CD4-positive, alpha-beta T cell (primary cell): Measurements from ENCODE around the gene MAPRE2. TPM values are rescaled to one million over a fixed set of nuclear protein-coding genes. Genes with fewer than 3 reads are reported as not detected.

ENCODE experiments used
- ATAC-seq: fragments of 200-7000 bp; cut with Tn5 transposase; one replicate; pipeline ENCODE4 v1.10.0; 2022; ENCODE audit warnings: mild to moderate bottlenecking; ENCODE audit not compliant: poor library complexity
- CTCF ChIA-PET: fragments of 350-600 bp; sonication (Branson Sonifier 250); formaldehyde crosslinking; loops from one replicate; lab custom pipeline; 2021; ENCODE audit warnings: antibody characterized with exemption, inconsistent platforms; lab: Charles Lee
- POLR2A ChIA-PET: fragments of 350-600 bp; sonication (Branson Sonifier 250); formaldehyde crosslinking; loops from one replicate; lab custom pipeline; 2021; ENCODE audit warnings: antibody characterized with exemption, inconsistent platforms; lab: Charles Lee
- DNase-seq, 14 experiments: peaks; one replicate each; pipeline ENCODE4 v3.0.0-alpha.2; 2013 to 2020; ENCODE audit warnings: mixed read lengths in 2 of 14
- H3K27ac ChIP-seq, 2 donors: one replicate each; pipeline versions ENCODE4 v1.5.1 to v1.7.0; 2013; ENCODE audit warnings: low read length in 2 of 2, low read depth in 1 of 2, mild to moderate bottlenecking in 1 of 2
- H3K27me3 ChIP-seq, 2 experiments: 1 replicate in 1 of 2; 2 replicates in 1 of 2; pipeline versions ENCODE4 v1.6.1 to v1.7.0; 2013; ENCODE audit warnings: low read length in 2 of 2, control low read depth in 1 of 2, mild to moderate bottlenecking in 1 of 2, moderate library complexity in 1 of 2; ENCODE audit not compliant: insufficient read depth in 2 of 2, control insufficient read depth in 1 of 2
- H3K36me3 ChIP-seq: one replicate; pipeline ENCODE4 v1.6.1; 2013; ENCODE audit warnings: low read length, control low read depth; ENCODE audit not compliant: insufficient read depth
- H3K4me1 ChIP-seq: one replicate; pipeline ENCODE4 v1.6.1; 2013; ENCODE audit warnings: low read length, control low read depth; ENCODE audit not compliant: insufficient read depth
- H3K4me3 ChIP-seq: one replicate; pipeline ENCODE4 v1.5.1; 2013; ENCODE audit warnings: mild to moderate bottlenecking, low read length, moderate library complexity
- H3K9me3 ChIP-seq, 2 experiments: 1 replicate in 1 of 2; 2 replicates in 1 of 2; pipeline versions ENCODE4 v1.6.1 to v1.7.0; 2013; ENCODE audit warnings: low read length in 2 of 2, mild to moderate bottlenecking in 2 of 2, control low read depth in 1 of 2, moderate library complexity in 1 of 2; ENCODE audit not compliant: control insufficient read depth in 1 of 2, insufficient read depth in 1 of 2
- H3K27ac Mint-ChIP-seq: one replicate; pipeline ENCODE4 v1.8.0; 2020; ENCODE audit warnings: mixed read lengths
- H3K27me3 Mint-ChIP-seq: one replicate; pipeline ENCODE4 v1.8.0; 2021; ENCODE audit warnings: mixed read lengths
- H3K36me3 Mint-ChIP-seq: one replicate; pipeline ENCODE4 v1.8.0; 2021; ENCODE audit warnings: low read depth, mixed read lengths
- H3K4me1 Mint-ChIP-seq: one replicate; pipeline ENCODE4 v1.8.0; 2021; ENCODE audit warnings: low read depth, mixed read lengths
- H3K4me3 Mint-ChIP-seq: one replicate; pipeline ENCODE4 v1.8.0; 2020; ENCODE audit warnings: mild to moderate bottlenecking, mixed read lengths
- H3K9me3 Mint-ChIP-seq: one replicate; pipeline ENCODE4 v1.8.0; 2020; ENCODE audit warnings: mixed read lengths
- intact Hi-C, 2 experiments: fragments of 100-400 bp; cut with DNase I in 1 of 2; cut with micrococcal nuclease in 1 of 2; formaldehyde crosslinking; loops; one replicate each; pipeline versions ENCODE4 v1.15.1 to v1.9.0; 2023 to 2025; cut with DNase I, micrococcal nuclease
- total RNA-seq, 174 experiments: library from RNA in 2 of 174; stranded (reverse) in 2 of 174; gene quantifications; one replicate each; pipeline ENCODE4 v1.2.3 and lab custom pipeline; 2021 to 2026
- TF ChIP-seq, protein P1 (sequence below): fragments of 200-600 bp; IDR thresholded peaks from one replicate; pipeline ENCODE4 v1.8.0; 2022; ENCODE audit warnings: antibody characterized with exemption, mild to moderate bottlenecking

MAPRE2 gene
- total RNA-seq, 2 experiments from 2014 or later, result 108 to 112 TPM

- H3K27ac ChIP-seq, result no peak overlapping the region
- TF ChIP-seq, protein P1, sequence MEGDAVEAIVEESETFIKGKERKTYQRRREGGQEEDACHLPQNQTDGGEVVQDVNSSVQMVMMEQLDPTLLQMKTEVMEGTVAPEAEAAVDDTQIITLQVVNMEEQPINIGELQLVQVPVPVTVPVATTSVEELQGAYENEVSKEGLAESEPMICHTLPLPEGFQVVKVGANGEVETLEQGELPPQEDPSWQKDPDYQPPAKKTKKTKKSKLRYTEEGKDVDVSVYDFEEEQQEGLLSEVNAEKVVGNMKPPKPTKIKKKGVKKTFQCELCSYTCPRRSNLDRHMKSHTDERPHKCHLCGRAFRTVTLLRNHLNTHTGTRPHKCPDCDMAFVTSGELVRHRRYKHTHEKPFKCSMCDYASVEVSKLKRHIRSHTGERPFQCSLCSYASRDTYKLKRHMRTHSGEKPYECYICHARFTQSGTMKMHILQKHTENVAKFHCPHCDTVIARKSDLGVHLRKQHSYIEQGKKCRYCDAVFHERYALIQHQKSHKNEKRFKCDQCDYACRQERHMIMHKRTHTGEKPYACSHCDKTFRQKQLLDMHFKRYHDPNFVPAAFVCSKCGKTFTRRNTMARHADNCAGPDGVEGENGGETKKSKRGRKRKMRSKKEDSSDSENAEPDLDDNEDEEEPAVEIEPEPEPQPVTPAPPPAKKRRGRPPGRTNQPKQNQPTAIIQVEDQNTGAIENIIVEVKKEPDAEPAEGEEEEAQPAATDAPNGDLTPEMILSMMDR, result no peak
- Mint-ChIP-seq H3K4me1 (no peaks in the 10 kb centered on the region), H3K4me3 (no peak overlapping the region), H3K36me3 (no peaks in the 10 kb centered on the region), H3K27me3 (peaks cover 9% of the 10 kb centered on the region), H3K27ac (no peak overlapping the region), H3K9me3 (no peaks in the 10 kb centered on the region)
- ChIA-PET CTCF (interaction anchor here (1.3 kb wide), 1 partner anchor 12 kb away, joined by 3 read pairs; no protein-coding TSS in a partner anchor), POLR2A (no interaction called here)
- no peaks in the 10 kb centered on the region for H3K36me3 ChIP-seq
- no peak for DNase-seq
- H3K4me1 ChIP-seq, result no peaks in the 10 kb centered on the region
- no peaks in the 10 kb centered on the region for H3K27me3 ChIP-seq
- intact Hi-C loops, result no loop called here
- no peak overlapping the region for H3K4me3 ChIP-seq
- no peak for ATAC-seq
- no peaks in the 10 kb centered on the region for H3K9me3 ChIP-seq
These were observed 45.5 kb upstream of the MAPRE2 start for GRCh38 chr18:34995746-34996145.

DNA sequence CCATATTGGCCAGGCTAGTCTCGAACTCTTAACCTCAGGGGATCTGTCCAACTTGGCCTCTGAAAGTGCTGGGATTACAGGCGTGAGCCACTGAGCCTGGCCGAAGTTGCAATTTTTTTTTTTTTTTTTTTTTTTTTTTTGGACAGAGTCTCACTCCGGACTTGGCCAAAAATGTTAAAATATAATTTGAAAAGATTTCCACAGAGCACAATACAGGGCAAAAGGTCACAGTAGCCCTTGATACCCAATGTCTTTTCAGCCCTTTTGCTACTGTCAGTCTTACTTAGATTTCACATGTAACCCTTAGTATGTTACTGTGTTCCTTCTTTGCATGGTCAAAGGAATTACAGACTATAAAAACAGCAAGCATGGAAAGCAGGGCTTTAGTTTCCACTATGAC, 42.6 kb upstream of the MAPRE2 start:
- intact Hi-C loops, result no loop called here
- H3K27me3 Mint-ChIP-seq, result peaks cover 9% of the 10 kb centered on the region
- no peak overlapping the region for H3K4me3 Mint-ChIP-seq

GRCh38 chr18:34999756-35000289, 41.4 kb upstream of the MAPRE2 start:
- H3K27ac Mint-ChIP-seq, result no peak overlapping the region

More for the DNA sequence above, 42.6 kb upstream of the MAPRE2 start:
- TF ChIP-seq, protein P1, result no peak
- Histone ChIP-seq H3K27ac (no peak overlapping the region), H3K27me3 (no peaks in the 10 kb centered on the region), H3K9me3 (no peaks in the 10 kb centered on the region), H3K4me1 (no peaks in the 10 kb centered on the region), H3K36me3 (no peaks in the 10 kb centered on the region), H3K4me3 (no peak overlapping the region)
- Mint-ChIP-seq H3K27ac (no peak overlapping the region), H3K4me1 (no peaks in the 10 kb centered on the region), H3K9me3 (no peaks in the 10 kb centered on the region), H3K36me3 (no peaks in the 10 kb centered on the region)
- POLR2A ChIA-PET, result no interaction called here
- CTCF ChIA-PET, result interaction anchor here (1.2 kb wide), 1 partner anchor 118 kb away, joined by 3 read pairs; no protein-coding TSS in a partner anchor
- DNase-seq (no peak), ATAC-seq (no peak)

More at GRCh38 chr18:34999756-35000289, 41.4 kb upstream of the MAPRE2 start:
- H3K36me3 ChIP-seq, result no peaks in the 10 kb centered on the region
- H3K27ac ChIP-seq, result no peak overlapping the region
- ATAC-seq (no peak), DNase-seq (no peak)
- H3K27me3 Mint-ChIP-seq, result peaks cover 9% of the 10 kb centered on the region
- H3K4me3 Mint-ChIP-seq, result no peak overlapping the region
- H3K4me3 ChIP-seq, result no peak overlapping the region
- H3K4me1 ChIP-seq, result no peaks in the 10 kb centered on the region
- H3K27me3 ChIP-seq, result no peaks in the 10 kb centered on the region
- TF ChIP-seq, protein P1, result no peak
- intact Hi-C loops, result no loop called here
- ChIA-PET CTCF (no interaction called here), POLR2A (no interaction called here)
- no peaks in the 10 kb centered on the region for H3K9me3 Mint-ChIP-seq
- H3K36me3 Mint-ChIP-seq, result no peaks in the 10 kb centered on the region
- no peaks in the 10 kb centered on the region for H3K9me3 ChIP-seq
- H3K4me1 Mint-ChIP-seq, result no peaks in the 10 kb centered on the region
